Sigmoid colon (tissue), 4 donors: ENCODE data around the gene LINC00632.

Experiments used
- POLR2AphosphoS5 ChIP-seq, 4 donors: sonication (generic); formaldehyde crosslinking; IDR thresholded peaks; one replicate each; pipeline ENCODE4 v1.6.1; 2017; ENCODE audit warnings: antibody characterized with exemption in 4 of 4
- TF ChIP-seq, protein P1 (sequence below), 4 experiments: fragments of 450-650 bp in 3 of 4; fragments of 200-600 bp in 1 of 4; IDR thresholded peaks; one replicate each; pipeline ENCODE4 v1.5.1; 2016 to 2019; ENCODE audit warnings: antibody characterized with exemption in 4 of 4, mild to moderate bottlenecking in 3 of 4, moderate library complexity in 2 of 4

DNA sequence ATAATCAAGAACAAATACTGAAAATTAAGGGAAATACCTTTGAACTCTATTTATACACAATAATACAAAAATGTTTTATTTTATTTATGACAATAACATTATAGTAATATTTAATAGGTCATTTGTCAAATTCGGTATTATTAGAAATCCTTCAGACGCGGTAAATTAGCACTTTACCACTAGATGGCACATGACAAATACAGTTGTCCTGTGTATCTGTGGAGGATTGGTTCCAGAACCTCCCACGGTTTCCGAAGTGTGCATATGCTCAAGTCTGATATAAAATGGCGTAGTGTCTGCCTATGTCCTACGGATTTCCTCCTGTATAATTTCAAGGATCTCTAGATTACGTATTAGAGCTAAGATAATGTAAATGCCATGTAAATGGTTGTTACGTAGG, 8.1 kb upstream of the LINC00632 start:
- TF ChIP-seq, protein P1, sequence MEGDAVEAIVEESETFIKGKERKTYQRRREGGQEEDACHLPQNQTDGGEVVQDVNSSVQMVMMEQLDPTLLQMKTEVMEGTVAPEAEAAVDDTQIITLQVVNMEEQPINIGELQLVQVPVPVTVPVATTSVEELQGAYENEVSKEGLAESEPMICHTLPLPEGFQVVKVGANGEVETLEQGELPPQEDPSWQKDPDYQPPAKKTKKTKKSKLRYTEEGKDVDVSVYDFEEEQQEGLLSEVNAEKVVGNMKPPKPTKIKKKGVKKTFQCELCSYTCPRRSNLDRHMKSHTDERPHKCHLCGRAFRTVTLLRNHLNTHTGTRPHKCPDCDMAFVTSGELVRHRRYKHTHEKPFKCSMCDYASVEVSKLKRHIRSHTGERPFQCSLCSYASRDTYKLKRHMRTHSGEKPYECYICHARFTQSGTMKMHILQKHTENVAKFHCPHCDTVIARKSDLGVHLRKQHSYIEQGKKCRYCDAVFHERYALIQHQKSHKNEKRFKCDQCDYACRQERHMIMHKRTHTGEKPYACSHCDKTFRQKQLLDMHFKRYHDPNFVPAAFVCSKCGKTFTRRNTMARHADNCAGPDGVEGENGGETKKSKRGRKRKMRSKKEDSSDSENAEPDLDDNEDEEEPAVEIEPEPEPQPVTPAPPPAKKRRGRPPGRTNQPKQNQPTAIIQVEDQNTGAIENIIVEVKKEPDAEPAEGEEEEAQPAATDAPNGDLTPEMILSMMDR (IDR thresholded peaks at IDR 0.05), result peak in 1 of 4 experiments; percentile 23
- TF ChIP-seq POLR2AphosphoS5 (IDR thresholded peaks at IDR 0.05), result no peak
